ENCODE measurements around the gene FAF1.

FAF1 gene

GRCh38 chr1:50417507-50417906 lies 542.6 kb downstream of the FAF1 start:
- no peak overlapping the region for H3K4me3 ChIP-seq (ENCODE audit: low read depth, low read length)
- DNase-seq (ENCODE audit: low read depth) = no peak

DNA sequence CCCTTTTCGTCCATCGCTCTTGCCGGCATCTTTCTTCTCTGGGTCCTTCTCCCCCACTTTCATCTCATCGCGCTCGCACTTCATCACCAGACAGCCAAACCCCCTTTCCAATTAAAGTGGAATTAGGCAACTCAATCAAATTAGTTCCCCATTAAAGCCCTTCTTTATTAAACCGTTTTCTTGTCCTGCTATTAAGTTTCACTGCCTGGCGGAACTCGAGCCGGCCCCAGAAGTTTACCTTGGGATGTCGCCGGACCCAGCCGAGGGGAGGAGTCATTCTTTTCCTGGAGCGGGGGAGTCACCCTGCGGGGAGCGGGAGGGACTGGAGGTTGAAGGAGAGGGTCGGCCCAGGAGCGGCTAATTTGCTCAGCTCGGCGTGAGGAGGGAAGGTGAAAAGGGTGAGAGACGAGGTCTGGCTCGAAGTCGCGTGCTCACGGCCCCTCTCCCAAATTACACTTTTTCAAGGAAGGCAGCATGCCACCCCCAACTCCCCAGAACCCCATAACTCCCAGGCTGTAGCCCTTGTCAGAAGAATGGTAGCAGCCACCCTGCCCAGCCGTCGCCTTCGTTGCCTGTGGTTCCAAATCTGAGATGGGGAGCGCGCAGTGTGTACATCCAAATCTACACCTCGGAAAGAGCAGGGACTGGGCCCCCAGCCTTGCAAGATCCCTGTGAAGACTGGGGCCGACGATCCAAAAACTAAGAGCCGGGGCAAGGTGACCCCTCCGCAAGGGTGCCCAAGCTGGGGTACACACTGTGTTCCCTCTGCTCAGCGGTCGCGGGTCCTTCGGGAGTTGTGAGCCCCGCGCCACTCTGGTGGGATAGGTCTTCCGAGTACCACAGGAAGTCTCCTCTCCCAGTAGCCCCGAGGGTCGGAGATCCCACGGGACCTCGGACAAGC lies 543.3 kb downstream of the FAF1 start:
- DNase-seq (ENCODE audit: low read depth) = no peak
- H3K4me3 ChIP-seq (ENCODE audit: low read depth, low read length) = no peak overlapping the region

- DNase-seq (ENCODE audit: low read depth) = no peak
- H3K4me3 ChIP-seq (ENCODE audit: low read depth, low read length) = no peak overlapping the region
Observed at GRCh38 chr1:50416150-50416527, 543.9 kb downstream of the FAF1 start.

DNA sequence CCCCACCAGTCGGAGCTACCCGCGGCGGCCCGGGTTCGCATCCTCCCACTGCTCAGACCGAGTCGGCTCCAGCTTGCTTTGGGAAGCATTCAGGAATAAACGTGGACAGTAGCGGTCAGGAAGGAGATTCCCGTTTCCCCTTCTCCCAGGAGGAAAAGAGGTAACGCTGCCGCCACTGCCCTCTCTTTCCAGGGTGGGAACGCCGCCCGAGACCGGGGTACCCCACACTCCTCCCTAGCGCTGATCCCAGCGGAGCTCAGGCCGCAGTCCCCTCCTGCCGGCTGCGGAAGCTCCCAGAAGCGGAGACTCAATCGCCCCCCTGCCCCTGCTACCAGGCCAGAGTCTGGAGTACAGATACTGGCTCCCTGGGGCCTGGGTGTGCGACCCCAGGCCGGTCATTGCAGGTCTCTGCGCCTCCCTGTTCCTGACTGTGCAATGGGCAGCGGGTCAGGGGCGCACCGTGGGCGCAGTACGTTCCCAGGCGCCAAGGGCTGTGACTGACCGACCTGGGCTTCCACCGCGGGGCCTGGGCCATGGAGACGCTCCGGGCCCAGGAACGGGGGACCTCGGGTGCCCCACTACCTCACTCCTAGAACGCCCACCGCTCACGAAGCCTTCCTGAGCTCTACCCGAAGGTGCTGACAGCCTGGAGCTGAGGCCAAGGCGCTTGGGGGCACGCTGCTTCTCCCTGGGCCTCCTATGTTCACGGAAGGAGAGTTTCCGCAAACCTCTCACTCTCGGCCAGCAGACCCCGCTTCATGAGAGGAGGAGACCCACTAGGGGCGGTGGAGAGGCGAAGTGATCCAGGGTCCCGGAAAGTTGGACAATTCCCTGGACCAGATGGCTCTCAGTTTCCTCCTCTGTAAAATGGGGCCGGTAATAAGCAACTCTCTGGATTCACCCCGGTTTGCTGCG lies 544.6 kb downstream of the FAF1 start:
- no peak overlapping the region for H3K4me3 ChIP-seq (ENCODE audit: low read depth, low read length)
- no peak for DNase-seq (ENCODE audit: low read depth)

GRCh38 chr1:50414853-50415234 lies 545.2 kb downstream of the FAF1 start:
- no peak for DNase-seq (ENCODE audit: low read depth)
- no peak overlapping the region for H3K4me3 ChIP-seq (ENCODE audit: low read depth, low read length)

GRCh38 chr1:50412813-50413476 lies 547.1 kb downstream of the FAF1 start:
- DNase-seq (ENCODE audit: low read depth) = no peak
- no peak overlapping the region for H3K4me3 ChIP-seq (ENCODE audit: low read depth, low read length)

DNA sequence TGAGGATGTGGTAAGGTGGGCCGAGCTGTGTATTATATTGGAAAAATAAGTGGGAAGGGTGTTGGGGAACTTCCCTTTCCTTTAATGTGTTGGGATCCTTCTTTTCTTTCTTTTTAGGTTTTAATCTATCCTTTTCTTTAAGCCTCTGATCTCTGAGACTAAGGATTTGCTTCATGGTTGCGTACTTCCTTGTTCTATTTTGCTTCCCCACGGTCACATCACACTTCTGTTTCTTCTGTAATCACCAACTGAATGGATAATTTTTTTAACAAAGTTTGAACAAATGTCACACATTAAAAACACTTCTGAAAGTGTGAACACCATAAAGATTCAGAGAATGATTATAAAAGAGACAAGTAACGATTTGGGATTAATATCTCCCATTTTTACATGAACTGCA lies 554.3 kb downstream of the FAF1 start:
- no peak for DNase-seq (ENCODE audit: low read depth)
- no peak overlapping the region for H3K4me3 ChIP-seq (ENCODE audit: low read depth, low read length)

DNA sequence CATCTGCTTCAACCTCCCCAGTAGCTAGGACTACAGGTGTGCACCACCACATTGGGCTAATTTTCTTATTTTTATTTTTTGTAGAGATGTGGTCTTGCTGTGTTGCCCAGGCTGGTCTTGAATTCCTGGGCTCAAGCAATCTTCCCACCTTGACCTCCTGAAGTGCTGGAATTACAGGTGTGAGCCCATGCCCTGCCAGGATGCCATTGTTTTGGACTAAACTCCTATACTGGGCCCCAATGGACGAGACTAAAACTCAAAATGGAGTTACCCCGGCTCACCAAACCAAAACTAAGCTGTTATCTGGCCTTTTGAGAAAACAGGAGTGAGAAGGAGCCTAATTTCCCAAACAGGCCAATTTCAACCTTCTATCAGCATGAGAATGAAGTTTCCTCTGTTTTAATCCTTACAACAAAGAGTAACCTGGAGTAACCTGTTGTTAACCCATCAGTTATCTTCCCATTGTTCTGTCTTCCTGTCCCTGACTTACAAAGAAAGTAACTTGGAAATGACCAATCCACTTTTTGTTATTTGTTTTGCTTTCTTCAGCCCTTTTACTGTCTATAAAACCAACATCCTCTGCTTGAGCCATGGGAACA lies 566.4 kb downstream of the FAF1 start:
- H3K4me3 ChIP-seq (ENCODE audit: low read depth, low read length) = no peak overlapping the region
- DNase-seq (ENCODE audit: low read depth) = no peak

Measured in skeletal muscle cell (primary cell).